ENCODE results near the gene FANCG.

The FANCG gene

DNA sequence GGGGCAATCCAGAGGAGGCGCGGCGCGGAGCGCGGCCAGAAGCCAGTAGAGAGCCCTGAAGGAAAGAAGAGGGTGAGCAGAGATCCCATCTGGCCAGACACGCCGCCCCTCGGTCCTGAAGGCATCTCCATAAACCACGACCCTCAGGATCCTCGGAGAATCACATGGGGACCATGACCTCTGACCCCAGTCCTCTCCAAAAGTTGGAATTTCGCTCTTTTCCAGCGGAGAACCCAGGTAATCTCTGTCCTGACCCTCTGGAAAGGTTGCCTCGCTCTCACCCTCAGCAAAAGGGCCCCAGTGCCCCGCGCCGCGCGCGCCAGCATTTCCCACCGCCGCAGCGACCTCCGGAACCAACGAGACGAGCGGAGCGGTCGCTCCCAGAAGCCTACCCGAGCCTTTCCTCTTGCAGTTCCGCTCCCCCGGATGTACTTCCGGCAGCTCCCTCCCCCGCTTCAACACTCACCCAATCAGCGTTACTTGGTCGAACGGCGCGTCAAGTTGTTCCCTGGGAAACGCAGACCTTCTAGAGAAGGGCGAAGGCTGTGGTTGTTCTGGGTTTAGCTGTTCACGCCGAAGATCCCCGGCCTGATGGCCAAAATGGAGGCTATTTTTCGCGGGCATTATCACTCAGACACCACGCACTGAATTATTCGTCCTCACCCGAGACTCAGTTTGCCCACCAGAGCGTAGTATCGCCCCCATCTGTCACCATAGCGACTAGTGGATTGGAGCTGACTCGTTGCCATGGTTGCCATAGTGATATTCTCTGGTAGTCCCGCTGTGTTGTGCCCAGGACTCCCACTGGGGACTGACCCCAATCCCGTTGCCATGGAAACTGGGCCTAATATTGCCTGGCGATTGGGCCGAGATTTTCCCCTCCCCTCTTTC is 23.3 kb upstream of the FANCG start, which contains the start of gene STOML2:
STOML2 (minus strand) TSS at position 363 of the 891 bp plus-strand sequence; CDS start at position 326, 37 bp downstream.
- peak; percentile 98 for DNase-seq

DNA sequence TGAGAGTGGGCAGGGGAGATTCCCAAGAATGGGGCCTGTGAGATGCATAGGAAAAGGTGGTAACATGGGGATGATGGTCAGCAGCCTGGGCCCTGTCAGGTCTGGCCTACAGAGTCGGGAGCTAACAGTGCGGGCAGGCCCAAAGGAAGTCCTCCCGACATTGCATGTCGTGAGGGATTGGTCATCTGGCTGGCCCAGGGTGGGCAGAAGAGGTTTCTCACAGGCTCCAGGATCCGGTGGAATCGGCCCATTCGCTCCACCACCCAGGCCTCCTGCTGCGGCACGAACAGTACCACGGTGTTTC is 22.7 kb upstream of the FANCG start:
- no peak for DNase-seq

DNA sequence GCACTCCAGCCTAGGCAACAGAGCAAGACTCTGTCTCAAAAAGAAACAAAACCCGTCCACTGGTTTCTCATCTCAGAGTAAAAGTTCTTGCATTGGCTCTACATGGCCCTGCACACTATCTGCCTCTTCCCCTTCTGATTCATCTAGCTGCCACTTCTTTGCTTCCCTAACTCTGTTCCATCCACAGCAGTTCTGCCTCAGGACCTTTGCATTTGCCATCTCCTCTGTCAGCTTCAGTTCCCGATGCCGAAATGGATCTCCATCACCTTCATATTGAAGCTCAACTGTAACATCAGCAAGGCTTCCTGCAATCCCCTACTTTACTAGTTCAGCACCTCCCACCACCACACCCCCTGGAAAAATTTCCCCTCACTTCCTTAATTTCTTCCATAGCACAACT is 17.8 kb upstream of the FANCG start:
- DNase-seq = no peak

DNA sequence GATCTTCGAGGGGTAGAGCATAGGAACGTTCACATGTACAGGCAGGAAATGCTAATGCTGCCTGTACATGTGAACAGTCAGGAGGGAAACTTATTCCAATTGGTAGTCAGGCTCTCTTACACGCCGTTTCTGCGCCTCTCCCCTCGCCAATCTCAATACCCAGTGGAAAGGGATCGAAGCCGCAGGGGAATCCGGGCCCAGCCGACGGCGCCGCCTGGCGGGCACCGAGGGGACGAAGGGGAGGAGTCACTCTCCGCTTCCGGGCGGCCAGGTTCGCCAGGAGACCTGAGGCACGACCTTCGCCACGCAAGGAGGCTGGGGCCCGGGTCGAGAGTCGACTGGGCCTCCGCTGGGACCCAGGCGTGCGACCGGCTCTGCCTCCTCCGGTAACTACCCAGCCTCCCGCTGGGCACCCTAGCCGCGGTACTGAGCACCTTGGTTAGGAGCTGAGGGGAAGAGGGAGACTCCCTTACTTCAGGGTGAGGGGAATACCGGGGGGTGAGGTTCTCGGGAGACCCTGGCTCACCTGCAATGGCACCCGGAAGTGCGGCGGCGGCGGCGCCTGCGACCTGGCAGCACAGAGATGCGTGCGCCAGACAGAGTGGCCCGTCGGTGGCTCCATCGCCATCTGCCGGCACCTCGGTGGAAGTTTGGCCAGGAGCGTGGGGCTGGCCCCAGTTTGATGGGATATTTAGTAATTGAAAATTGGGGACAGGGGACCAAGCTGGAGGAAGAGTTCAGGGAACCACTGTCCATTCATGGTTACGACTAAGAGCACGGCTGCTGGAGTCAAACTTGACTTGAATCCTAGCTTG is 16.5 kb upstream of the FANCG start, which contains the start of gene PIGO:
PIGO (minus strand) TSS at position 557 of the 815 bp plus-strand sequence. CDS start 1,026 bp downstream, outside the sequence.
- DNase-seq = peak; percentile 83

DNA sequence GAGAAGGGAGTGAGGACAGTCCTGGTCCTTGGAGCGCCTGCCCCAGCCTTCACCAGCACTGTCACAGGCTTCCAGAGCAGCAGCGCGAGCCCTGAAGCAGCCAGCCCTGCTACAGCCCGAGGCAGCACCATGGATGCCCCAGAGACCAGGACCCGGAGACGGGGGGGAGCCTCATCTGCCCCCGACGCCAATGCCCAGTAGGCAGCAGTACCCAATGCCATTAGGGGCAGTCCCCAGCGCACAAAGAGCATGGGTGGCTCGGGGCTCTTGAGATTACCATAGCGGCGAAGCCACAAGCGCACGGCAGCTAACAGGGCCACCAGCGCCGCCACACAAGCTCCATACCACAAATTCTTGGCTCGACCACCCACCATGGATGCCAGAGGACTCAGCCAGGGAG is 11.8 kb upstream of the FANCG start:
- no peak for DNase-seq

DNA sequence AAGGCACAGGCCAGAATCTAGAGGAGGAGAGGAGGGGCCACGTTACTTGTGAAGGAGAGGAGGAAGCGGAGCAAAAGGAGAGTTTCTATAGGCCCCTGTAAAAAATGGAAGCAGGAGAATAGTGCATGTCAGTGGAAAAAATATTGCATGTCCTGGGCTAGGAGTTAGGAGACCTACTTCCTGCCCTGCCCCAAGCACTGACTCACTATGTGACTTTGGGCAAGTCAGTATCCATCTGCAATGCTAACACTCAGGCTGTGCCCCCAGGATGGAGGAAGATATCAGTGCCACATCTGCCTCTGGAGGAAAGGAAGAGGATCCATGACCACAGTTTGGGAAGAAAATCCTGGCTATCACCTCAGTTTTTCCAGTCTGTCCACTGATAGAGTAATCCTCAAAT is 9.7 kb upstream of the FANCG start:
- no peak for DNase-seq

DNA sequence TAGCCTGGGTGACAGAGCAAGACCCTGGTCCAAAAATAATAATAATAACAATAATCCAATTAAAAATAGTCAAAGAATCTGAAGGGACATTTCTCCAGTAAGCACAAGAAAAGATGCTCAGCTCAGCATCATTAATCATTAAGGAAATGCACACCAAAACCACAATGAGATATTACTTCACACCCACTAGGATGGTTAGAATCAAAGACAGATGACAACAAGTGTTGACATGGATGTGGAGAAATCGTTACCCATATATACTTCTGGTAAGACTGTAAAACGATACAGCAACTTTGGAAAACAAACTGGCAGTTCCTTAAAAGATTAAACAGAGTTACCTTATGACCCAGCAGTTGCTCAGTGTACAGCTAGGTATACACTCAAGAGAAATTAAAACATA is 5.3 kb upstream of the FANCG start:
- no peak for DNase-seq

DNA sequence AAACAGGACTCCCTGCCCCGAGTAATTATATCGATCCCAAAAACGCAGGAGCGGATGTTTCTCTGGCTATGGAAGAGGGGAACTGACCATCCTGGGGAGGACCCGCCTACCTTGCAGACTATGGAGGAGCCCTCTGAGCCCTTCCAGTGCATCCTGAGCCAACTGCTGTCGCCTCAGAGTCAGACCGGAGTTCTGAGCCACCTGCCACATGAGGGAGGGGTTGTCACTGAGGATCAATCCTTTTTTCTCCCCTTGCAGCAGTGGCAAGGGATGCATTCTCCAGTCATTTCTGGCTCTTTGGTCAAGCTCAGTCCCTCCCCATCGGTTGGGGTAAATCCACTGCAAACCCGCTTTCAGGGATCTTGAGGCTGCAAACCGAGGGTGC is 709 bp downstream of the FANCG start:
- DNase-seq = no peak

DNA sequence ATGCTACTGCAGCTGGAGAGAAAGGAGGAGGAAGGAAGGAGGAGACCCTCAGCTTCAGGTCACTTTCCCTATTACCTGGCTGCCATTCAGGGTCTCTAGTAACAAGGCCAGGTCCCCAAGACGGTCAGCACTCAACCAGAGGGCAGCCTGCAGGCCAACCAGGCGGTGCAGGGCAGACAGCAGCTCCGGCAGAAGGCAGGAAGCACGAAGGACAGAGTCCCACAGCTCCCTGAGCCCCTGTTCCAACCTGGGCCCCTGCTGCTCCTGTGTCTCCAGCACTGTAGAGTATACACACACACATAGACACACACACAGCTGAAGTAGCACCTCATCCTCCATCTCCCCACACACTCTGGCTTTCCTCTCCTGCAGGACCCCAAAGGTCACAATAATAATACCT is 1.7 kb downstream of the FANCG start:
- no peak for DNase-seq

DNA sequence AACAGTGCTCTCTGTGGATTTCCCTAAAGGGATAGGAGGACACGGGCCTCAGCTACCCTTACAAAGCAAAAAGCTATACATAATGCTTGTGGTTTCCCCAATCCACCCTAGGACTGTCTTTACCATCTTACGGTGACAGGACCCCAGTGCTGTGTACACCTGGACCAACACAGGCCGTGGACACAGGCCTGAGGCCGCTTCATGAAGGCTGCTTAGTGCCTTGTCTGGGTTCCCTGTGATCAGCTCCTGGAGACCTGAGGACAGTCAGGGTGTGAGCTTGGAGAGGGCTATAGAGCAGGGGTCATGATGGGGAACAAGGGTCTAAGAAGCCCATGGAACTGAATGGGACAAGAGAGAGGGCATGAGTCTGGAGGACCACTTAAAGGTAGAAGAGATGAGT is 2.9 kb downstream of the FANCG start:
- no peak for DNase-seq

DNA sequence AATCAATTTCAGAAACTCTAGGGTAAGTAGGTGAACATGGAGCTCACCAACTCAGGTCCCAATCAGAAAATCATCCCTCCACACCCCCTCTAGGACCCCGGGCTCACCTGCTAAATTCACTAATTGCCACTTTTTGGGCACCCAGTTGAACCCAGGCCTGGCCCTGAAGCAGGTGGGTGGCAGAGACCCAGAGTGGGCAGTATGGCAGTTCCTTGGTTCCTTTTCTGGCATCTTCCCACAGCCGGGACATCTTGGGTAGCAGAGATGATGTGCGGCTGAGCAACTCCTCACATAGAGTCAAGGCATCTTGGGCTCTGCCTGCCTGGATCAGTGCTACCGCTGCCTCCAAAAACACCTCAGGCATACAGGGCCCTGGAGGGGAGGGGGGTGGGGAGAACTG is 4.4 kb downstream of the FANCG start:
- DNase-seq = no peak

DNA sequence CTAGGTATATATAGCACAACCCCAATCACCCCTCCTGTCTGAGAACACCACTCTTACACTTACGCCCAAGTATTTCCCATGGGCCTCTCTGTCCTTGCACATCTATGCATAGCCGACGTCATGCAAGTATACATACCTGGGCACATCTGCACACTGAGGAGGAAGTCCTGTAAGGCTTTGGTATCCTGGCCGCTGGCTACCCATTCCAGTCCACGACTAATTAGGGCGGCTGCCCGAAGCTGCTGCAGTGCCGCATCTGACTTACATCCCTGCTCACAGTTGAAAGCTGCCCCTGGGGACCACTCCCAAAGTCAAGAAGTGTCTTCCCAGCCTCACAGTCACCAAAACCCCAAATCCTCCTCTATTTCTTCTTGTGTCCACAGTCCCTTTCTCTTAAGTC is 5.0 kb downstream of the FANCG start:
- no peak for DNase-seq

DNA sequence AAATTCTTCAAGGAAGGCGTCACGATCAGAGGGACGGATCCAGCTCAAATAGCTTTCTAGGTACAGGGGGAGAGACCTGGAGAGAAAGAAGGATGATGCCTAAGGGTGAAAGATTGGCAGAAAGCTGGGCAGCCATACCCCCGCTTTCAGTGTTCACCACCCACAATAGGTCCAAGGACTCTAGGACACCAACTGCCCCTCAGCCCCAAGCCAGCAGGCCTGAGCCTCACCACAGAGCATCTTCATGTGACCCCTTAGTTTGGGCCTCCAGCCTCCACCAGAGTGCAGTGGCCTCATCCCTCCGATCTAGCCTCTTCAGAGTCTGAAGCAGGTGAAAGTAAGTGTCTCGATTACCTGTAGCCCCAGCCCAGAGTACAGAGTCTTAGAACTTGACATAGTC is 5.6 kb downstream of the FANCG start:
- DNase-seq = no peak

DNA sequence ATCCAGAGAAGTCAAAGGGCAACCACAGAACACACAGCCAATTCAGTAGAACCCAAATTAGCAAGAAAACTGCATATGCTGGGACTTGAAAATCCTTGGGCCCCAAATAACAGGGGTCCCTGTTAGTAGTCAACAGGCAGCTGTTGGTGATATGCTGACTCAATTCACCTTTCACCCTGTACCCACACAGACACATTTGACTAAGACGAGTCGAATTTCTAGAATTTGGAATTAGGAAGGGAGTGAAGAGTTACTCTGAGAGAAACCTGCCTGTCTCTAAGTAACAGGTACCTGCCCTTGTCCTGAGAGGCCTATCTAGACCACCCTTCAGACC is 6.5 kb downstream of the FANCG start:
- peak; percentile 13 for DNase-seq

DNA sequence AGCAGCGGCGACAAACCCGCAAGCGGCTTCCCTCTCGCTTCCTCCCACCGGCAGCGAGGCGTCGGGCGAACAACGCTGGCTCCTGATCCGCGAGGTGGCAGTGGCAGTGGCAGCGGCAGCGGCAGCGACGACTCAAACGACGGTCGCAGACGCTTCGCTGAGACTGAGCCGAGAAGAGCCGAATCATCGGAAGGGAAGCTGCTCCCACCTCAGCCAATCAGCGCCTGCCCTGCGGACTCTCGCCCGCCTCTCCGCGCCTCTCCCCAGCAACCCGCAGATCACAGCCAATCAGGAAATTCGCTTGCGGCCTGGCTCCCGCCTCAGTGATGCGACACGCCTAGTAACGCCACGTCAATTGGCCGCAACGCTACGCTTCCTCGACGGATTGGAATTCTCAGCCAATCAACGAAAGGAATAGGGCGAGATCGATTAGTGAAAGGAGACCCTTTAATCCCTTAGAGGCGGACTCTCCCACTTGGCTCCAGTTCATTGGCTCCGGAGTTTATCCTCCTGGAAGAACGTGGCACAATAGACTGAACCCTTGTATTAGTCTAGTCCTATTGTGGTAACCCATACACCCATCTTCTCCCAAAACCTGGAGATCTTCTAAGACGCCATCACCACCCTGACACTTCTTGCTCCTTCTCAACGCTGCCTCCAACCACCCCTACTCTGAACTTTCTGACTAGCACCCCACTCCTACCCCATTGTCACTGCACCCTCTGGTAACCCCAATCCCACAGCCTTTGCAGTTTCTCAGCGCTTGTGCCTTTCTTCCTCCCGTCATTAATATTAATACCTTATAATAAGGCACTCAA is 7.1 kb downstream of the FANCG start, which contains the start of gene VCP:
VCP (minus strand) TSS at position 165 of the 818 bp plus-strand sequence. CDS start 272 bp downstream, outside the sequence.
- DNase-seq = peak; percentile 99

DNA sequence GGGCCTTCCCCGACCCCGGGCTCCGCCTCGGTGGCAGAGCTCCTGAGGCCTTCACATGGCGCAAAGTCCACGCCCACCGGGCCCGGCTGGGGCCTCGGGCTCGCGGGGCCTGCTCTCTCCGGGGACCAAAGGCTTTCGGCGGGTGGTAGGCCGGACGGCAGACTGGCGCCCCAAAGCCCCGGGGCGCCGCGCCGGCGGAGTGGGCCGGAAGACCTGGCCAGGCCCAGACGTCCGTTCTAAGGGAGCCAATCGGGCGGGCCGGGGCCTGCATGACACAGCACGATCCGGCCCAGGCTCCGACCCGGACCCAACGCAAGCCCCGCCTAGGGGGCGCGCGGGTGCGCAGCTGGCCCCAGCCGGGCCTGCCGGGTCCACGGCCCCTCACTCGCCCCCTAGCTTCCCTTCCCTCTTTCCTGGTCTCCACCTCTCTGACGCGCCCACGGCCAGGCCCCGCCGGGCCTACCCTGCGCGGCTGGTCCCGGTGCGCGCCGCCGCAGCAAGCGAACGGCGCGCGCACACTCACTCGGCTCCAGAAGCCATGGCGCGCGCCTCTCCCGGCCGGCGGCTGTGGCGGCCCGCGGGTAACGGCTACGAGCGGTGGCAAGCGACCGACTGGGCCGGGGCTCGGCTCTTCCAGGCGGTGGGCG is 7.8 kb downstream of the FANCG start:
- DNase-seq = peak; percentile 84

DNA sequence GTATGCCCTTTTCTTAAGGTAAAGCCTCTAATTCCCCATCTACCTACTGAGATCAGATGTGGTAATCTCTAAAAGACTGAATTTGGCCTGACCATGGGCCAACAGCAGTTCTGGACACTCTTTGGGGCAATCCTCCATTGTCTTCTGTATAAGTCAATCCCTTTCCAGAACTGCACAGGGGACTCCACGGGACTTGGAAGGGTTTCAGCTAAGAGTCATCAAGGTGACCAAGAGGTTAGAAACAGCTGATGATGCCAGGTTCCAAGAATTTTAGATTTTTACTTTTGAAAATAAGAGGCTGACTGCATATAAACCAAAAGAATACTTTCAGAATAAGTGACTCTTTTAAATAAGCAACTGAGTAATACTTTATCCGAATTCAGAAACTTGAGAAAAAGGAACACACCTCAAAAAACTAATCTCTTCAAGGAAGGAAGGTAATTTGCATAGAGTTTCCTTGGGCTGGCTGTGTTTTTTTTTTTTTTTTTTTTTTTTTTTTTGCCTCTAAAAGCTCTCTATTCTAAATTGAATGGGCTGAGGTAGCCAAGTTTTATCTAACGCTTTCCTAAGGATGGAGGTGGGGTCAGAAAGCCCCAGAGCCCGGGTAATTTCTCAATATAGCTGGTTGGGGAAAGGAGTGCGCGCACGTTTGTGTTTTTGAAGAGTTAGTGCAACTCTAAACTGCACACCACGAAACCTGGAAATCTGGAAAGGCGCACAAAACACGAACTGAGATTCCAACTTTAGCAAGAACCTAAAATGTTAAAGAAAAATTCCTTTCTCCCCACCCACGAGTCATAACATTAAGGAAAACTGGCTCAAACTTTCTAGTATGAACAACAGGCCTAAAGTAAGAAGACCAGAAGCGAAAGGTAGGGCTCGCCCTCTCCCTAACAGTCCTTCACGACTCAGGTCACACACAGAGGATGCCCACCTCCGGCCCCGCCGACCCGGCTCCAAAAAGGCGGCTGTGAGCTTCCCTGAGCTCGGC is 8.6 kb downstream of the FANCG start:
- peak; percentile 19 for DNase-seq

DNA sequence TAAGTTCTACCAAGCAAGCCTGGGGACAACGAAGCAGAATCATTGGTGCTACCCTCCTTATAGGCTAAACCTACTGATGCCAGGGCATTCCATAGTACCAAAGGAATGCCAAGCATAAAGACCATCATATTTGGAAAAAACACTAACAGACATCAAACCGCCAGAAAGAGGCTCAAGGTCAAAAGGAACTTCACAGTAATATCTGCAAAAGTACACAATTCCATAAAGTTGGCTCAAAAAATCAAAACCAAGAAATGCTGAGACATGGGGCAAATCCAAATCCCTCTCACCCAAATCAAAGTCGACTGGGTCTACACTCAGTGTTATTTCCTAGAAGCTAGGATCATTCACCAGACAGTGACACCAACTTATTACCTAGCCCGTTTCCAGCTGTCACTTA is 10.7 kb downstream of the FANCG start:
- no peak for DNase-seq

DNA sequence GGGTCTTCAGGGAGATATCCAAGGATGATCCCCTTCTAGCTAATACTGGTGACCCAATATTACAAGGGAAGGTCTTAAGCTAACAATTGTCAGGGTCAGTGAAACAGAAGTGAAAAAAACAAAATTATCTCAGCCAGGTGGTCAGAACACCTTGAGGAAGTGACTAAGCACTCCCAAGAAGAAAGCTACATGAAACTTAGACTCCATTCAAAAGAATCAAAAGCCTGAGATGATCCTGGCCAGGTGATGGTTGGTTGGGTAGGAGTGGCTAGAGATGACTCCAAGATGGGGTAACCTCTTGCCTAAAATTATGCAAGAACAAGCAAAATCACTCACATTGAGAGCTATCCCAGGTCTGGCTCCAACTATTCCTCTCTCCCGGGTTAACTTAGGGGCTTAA is 12.7 kb downstream of the FANCG start:
- DNase-seq = no peak

DNA sequence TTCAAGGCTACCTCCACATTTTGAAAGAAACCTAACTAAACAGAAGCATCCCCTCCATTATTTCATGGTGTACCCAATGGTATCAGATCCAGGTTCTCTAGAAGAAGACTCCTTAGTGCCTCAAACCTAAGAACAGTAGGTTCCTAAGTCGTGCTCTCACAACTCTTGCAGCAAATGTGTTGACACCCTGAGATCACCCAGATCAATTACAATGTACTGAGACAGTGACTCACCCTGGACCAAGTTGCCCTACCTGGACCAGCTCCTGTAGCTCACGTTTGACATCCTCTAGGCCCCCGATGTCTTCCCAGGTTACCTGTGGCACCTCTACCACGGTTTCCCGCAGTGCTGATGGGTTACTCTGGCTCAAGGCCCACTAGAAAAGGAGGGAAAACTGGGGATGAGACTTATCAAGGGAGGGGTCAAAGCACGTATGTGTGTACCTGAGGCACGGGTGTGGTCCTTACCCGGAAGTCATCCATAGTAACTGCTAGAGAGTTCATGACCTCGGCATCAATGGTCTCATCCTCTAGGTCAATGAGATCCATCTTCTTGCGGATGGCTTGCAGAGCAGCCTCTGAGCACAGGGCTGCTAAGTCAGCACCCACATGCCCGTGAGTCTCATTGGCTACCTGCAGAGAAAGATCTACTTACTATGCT is 19.1 kb downstream of the FANCG start:
- no peak for DNase-seq

DNA sequence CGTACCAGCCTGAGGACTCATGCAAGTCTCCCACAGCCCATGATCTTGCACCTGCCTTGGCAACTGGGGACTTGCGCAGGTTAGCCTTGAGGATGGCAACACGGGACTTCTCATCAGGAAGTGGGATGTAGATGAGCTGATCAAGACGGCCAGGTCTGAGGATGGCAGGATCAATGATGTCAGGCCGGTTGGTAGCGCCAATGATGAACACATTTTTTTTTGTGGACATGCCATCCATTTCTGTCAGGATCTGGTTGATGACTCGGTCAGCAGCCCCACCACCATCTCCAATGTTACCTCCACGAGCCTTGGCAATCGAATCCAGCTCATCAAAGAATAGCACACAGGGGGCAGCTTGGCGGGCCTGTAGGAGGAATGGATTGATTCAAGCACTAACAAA is 20.3 kb downstream of the FANCG start:
- no peak for DNase-seq

Measured in HCEC 1CT (cell line).